ENCODE results near the gene RASGRF2. TPM values are rescaled to one million over a fixed set of nuclear protein-coding genes. Genes with fewer than 3 reads are reported as not detected.

RASGRF2 gene
- total RNA-seq, 4 donors from 2014 or later: 1.8 to 4.1 (median 2.5) TPM

DNA sequence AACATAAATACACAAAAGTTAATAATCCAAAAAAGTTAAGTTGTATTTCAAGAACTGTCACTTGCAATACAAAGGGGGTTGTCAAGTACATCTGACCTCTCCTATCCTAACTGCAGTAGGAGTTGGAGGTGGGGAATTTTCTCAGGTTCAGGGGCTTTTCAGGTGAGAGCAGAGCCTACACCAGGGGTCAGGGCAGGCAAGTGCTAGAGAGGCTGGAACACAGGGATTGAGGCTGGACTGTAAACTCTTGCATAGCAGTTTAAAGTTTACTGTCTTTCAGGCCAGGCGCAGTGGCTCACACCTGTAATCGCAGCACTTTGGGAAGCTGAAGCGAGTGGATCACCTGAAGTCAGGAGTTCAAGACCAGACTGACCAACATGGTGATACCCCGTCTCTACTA lies 25.4 kb upstream of the RASGRF2 start:
- Histone ChIP-seq H3K36me3 (no peaks in the 10 kb centered on the region), H3K27ac (no peak overlapping the region), H3K27me3 (no peaks in the 10 kb centered on the region), H3K4me3 (no peak overlapping the region), H3K4me1 (no peaks in the 10 kb centered on the region), H3K9me3 (no peaks in the 10 kb centered on the region)
- no peak for DNase-seq (ENCODE audit: low spot score in 2 of 2)
- TF ChIP-seq, protein P1, sequence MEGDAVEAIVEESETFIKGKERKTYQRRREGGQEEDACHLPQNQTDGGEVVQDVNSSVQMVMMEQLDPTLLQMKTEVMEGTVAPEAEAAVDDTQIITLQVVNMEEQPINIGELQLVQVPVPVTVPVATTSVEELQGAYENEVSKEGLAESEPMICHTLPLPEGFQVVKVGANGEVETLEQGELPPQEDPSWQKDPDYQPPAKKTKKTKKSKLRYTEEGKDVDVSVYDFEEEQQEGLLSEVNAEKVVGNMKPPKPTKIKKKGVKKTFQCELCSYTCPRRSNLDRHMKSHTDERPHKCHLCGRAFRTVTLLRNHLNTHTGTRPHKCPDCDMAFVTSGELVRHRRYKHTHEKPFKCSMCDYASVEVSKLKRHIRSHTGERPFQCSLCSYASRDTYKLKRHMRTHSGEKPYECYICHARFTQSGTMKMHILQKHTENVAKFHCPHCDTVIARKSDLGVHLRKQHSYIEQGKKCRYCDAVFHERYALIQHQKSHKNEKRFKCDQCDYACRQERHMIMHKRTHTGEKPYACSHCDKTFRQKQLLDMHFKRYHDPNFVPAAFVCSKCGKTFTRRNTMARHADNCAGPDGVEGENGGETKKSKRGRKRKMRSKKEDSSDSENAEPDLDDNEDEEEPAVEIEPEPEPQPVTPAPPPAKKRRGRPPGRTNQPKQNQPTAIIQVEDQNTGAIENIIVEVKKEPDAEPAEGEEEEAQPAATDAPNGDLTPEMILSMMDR (IDR thresholded peaks at IDR 0.05): no peak
- no peak for TF ChIP-seq POLR2AphosphoS5 (IDR thresholded peaks at IDR 0.05)
- 93% methylated on average over 4 of the region's 4 CpGs for WGBS

DNA sequence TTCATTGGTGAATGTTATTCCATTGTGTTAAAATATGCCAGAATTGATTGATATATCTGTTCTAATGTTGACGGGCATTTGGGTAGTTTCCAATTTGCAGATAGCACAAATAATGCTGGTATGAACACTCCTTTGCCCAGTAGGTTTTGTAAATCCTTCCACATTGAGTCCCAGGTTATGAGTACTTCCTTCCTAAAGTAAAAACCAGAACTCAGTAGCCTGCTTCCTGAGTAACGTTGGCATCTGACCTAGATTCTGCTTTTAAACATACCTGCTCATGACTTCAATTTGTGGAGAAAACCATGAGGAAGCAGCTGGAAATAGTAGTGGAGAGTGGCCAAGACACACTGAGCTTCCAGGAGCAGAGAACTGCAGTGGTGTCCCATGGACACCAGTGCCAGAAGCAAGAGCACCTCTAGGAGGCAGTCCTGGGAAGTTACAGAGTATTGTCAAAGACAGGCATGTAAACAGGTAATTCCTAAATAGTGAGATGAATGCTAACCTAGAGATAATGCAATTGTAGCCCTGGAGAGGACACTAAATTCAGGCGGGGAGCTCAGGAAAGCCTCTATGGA lies 24.3 kb upstream of the RASGRF2 start:
- no peak for TF ChIP-seq EP300 (IDR thresholded peaks at IDR 0.05)
- no peak for TF ChIP-seq POLR2A (IDR thresholded peaks at IDR 0.05)
- TF ChIP-seq, protein P1 (IDR thresholded peaks at IDR 0.05): no peak
- no peak for TF ChIP-seq POLR2AphosphoS5 (IDR thresholded peaks at IDR 0.05)
- DNase-seq (ENCODE audit: low spot score in 2 of 2): no peak
- Histone ChIP-seq H3K27ac (no peak overlapping the region), H3K9me3 (no peaks in the 10 kb centered on the region), H3K4me1 (no peaks in the 10 kb centered on the region), H3K27me3 (no peaks in the 10 kb centered on the region), H3K4me3 (no peak overlapping the region), H3K36me3 (no peaks in the 10 kb centered on the region)
- WGBS: 55% methylated on average over 3 of the region's 3 CpGs

DNA sequence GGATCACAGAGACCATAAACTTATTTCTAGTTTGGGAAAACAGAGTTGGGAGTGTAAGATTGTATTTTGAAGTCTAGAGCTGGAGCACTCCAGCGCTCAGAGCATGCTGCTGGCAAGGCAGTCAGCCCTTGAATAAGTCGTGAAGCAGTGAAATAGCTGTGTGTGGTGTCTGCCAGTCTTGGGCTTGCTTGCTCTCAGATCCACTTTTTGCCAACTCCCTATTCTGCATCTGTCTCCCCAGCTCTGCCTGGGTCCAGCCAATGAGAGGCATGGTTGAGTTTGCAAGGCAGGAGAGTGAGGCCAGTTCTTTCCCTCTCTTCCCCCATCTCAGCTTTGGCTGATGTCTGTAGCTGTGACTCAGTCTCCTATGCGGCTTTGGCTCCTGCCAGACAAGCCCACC lies 23.3 kb upstream of the RASGRF2 start:
- H3K27me3 ChIP-seq: no peaks in the 10 kb centered on the region
- H3K4me3 ChIP-seq: no peak overlapping the region
- TF ChIP-seq POLR2A (IDR thresholded peaks at IDR 0.05) (no peak), EP300 (IDR thresholded peaks at IDR 0.05) (no peak), POLR2AphosphoS5 (IDR thresholded peaks at IDR 0.05) (no peak)
- TF ChIP-seq, protein P1 (IDR thresholded peaks at IDR 0.05): no peak
- H3K27ac ChIP-seq: no peak overlapping the region
- no peak for DNase-seq (ENCODE audit: low spot score in 2 of 2)
- no peaks in the 10 kb centered on the region for H3K4me1 ChIP-seq
- no peaks in the 10 kb centered on the region for H3K9me3 ChIP-seq
- WGBS: 82% methylated on average over 3 of the region's 3 CpGs
- no peaks in the 10 kb centered on the region for H3K36me3 ChIP-seq

DNA sequence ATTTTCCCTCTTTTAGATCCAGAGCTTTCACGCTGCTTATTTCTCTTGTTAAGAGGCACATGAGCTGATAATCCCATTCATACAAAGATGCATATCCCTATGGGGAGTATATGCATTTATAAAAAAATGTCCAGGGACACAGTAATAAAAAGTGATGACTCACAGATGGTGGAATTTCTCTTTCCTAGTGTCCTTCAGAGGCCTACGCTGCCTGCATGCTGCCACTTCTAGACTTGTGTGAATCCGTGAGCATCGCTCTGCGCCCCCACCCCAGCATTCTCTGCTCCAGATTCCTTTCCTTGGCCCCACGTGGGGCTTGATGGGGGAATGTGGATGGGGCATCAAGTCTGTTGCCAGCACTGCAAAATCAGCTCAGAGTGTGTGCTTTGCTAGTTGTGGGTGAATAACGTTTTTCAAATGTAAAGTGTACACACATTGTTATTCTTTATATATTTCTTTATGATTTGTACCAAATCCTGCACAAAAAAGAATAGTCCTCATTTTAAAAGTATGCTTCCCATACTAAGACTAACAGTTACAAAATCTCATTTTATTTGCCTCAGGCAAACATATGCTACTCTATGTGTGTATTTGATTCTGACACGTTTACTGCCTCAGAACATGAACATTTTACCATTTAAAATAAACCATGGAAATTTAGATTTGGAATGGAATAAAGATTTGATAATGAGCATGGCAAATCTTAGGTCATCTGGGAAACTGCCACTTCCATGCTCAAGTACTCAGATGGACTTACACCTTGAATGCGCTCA lies 22.4 kb upstream of the RASGRF2 start:
- Histone ChIP-seq H3K27me3 (no peaks in the 10 kb centered on the region), H3K4me1 (no peaks in the 10 kb centered on the region), H3K27ac (no peak overlapping the region), H3K4me3 (no peak overlapping the region), H3K36me3 (no peaks in the 10 kb centered on the region), H3K9me3 (no peaks in the 10 kb centered on the region)
- no peak for DNase-seq (ENCODE audit: low spot score in 2 of 2)
- TF ChIP-seq POLR2AphosphoS5 (IDR thresholded peaks at IDR 0.05) (no peak), EP300 (IDR thresholded peaks at IDR 0.05) (no peak), POLR2A (IDR thresholded peaks at IDR 0.05) (no peak)
- TF ChIP-seq, protein P1 (IDR thresholded peaks at IDR 0.05): no peak
- 82% methylated on average over 9 of the region's 9 CpGs for WGBS

DNA sequence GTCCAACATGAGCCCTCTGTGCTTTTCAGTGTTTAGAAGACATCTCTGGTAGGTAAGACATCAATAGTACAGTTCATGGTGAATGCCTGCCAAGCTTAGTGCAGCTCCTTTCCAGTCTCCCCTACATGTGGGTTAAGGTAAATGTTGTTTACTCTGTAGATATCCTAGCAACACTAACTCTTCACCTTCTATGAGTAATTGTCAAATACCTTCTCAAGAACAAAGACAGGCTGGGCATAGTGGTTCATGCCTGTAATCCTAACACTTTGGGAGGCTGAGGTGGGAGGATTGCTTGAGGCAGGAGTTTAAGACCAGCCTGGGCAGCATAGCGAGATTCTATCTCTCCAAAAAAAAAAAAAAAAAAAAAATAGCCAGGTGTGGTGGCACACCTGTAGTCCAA lies 18.7 kb upstream of the RASGRF2 start:
- no peak for DNase-seq (ENCODE audit: low spot score in 2 of 2)

More for the DNA sequence above, 18.7 kb upstream of the RASGRF2 start:
- no peaks in the 10 kb centered on the region for H3K36me3 ChIP-seq
- 81% methylated on average over 1 of the region's 1 CpG for WGBS
- no peaks in the 10 kb centered on the region for H3K9me3 ChIP-seq
- no peaks in the 10 kb centered on the region for H3K4me1 ChIP-seq
- no peaks in the 10 kb centered on the region for H3K27me3 ChIP-seq
- TF ChIP-seq, protein P1 (IDR thresholded peaks at IDR 0.05): no peak
- TF ChIP-seq POLR2AphosphoS5 (IDR thresholded peaks at IDR 0.05): no peak
- TF ChIP-seq EP300 (IDR thresholded peaks at IDR 0.05): no peak
- TF ChIP-seq POLR2A (IDR thresholded peaks at IDR 0.05): no peak
- no peak overlapping the region for H3K27ac ChIP-seq
- H3K4me3 ChIP-seq: no peak overlapping the region

Measured in suprapubic skin (tissue), 4 donors.